Heart left ventricle (tissue), 16 donors: ENCODE results near the gene DOCK2. TPM values are rescaled to one million over a fixed set of nuclear protein-coding genes. Genes with fewer than 3 reads are reported as not detected.

ENCODE experiments used
- ATAC-seq, 4 donors: fragments of 200-7000 bp; cut with Tn5 transposase; one replicate each; pipeline ENCODE4 v1.9.1; 2020 to 2022; ENCODE audit warnings: moderate library complexity in 4 of 4, mild to moderate bottlenecking in 3 of 4, moderate number of reproducible peaks in 1 of 4
- DNase-seq, 5 donors: peaks; one replicate each; pipeline ENCODE4 v3.0.0-alpha.2; 2020
- H3K27ac ChIP-seq, 12 donors: fragments of 200-600 bp; sonication (generic) in 4 of 12; one replicate each; pipeline versions ENCODE4 v1.5.0 to v1.8.0; 2016 to 2022; ENCODE audit warnings: mild to moderate bottlenecking in 2 of 12
- H3K27me3 ChIP-seq, 9 donors: fragments of 200-600 bp; sonication (generic) in 2 of 9; one replicate each; pipeline versions ENCODE4 v1.5.1 to v1.8.0; 2016 to 2022; ENCODE audit warnings: mild to moderate bottlenecking in 3 of 9
- H3K36me3 ChIP-seq, 9 donors: fragments of 200-600 bp; sonication (generic) in 2 of 9; one replicate each; pipeline versions ENCODE4 v1.5.0 to v1.8.0; 2018 to 2022; ENCODE audit warnings: mild to moderate bottlenecking in 2 of 9
- H3K4me1 ChIP-seq, 12 donors: fragments of 200-600 bp; sonication (generic) in 4 of 12; one replicate each; pipeline versions ENCODE4 v1.5.0 to v1.8.0; 2016 to 2022; ENCODE audit warnings: mild to moderate bottlenecking in 3 of 12
- H3K4me3 ChIP-seq, 12 donors: fragments of 200-600 bp; sonication (generic) in 4 of 12; one replicate each; pipeline versions ENCODE4 v1.5.0 to v1.8.0; 2017 to 2022; ENCODE audit warnings: mild to moderate bottlenecking in 9 of 12, moderate library complexity in 4 of 12
- H3K9me3 ChIP-seq, 12 donors: fragments of 200-600 bp; sonication (generic) in 4 of 12; one replicate each; pipeline versions ENCODE4 v1.5.0 to v1.8.0; 2016 to 2022; ENCODE audit warnings: mild to moderate bottlenecking in 1 of 12
- POLR2A ChIP-seq, 2 donors: fragments of 450-650 bp; IDR thresholded peaks; one replicate each; pipeline ENCODE4 v1.6.1; 2017; ENCODE audit warnings: antibody characterized with exemption in 2 of 2, mild to moderate bottlenecking in 2 of 2, moderate library complexity in 2 of 2
- WGBS, 4 donors: extraction: QIAGEN DNeasy Blood & Tissue Kit in 2 of 4; methylation state at CpG; one replicate each; pipeline versions ENCODE4 v1.1.5 to v1.1.7; 2013 to 2018; 5-methylcytosine and 5-hydroxymethylcytosine counted together
- intact Hi-C, 10 donors: fragments of 100-400 bp; cut with DNase I; formaldehyde crosslinking; loops; one replicate each; pipeline versions ENCODE4 v1.11.1 to v1.14.2; 2022
- polyA plus RNA-seq, 2 donors: library from polyadenylated mRNA; stranded (reverse); fragments of 200-250 nt; gene quantifications; one replicate each; pipeline ENCODE4 v1.2.3, GENCODE V29; 2013
- total RNA-seq, 9 donors: library from RNA; depleted of rRNA in 2 of 9; stranded (reverse); fragments of >200 nt in 2 of 9; fragmentation: NEBNext Ultra II Directional in 3 of 9; extraction: Animal tissue kit (Norgen Biotek cat#: 25700) in 3 of 9; gene quantifications; one replicate each; pipeline versions ENCODE4 v1.1.0 to v1.2.4, GENCODE V29; 2016 to 2023
- TF ChIP-seq, protein P1 (sequence below), 12 donors: fragments of 200-600 bp; sonication (generic) in 4 of 12; IDR thresholded peaks; one replicate each; pipeline versions ENCODE4 v1.5.0 to v1.8.0; 2018 to 2022; ENCODE audit warnings: antibody characterized with exemption in 12 of 12, mild to moderate bottlenecking in 5 of 12
- donor health status: ischemic (EF 13 %, LVEDD 7.1; RV severe dilation, severe dysfunction).
- donor health status: healthy with polysubstance abuse.
- donor health status: DM: no; HTN: yes; CAD: no.
- donor health status: DM: no; HTN: no; CAD: no.
- donor health status: ischemic (EF 25% LVEDD 6.9; RV normal size, moderate dysfunction).
- donor health status: ischemic (EF 25% LVEDD 5.7; RV mildly dilated, moderate dysfunction).
- donor health status: healthy.
- donor health status: DM: yes; HTN: yes; CAD: no.
- donor health status: ischemic (EF 35%, LVEDD 5.7; RV mildly dilated, moderate dysfunction).
- donor health status: nonischemic (EF 11% LVEDD 7.7; RV severe dilation, severe dysfunction).
- donor health status: DM: yes; HTN: yes; CAD: no.
- donor health status: PGD.
- donor health status: ischemic (EF 29% LVEDD 5.4; RV normal size, mild dysfunction).
- donor health status: nonischemic (EF 23%, LVEDD 6.1; RV moderate dilation, normal function).

DOCK2 gene
- total and polyA plus RNA-seq, 11 donors: 0.80 to 59.5 (median 4.6) TPM

DNA sequence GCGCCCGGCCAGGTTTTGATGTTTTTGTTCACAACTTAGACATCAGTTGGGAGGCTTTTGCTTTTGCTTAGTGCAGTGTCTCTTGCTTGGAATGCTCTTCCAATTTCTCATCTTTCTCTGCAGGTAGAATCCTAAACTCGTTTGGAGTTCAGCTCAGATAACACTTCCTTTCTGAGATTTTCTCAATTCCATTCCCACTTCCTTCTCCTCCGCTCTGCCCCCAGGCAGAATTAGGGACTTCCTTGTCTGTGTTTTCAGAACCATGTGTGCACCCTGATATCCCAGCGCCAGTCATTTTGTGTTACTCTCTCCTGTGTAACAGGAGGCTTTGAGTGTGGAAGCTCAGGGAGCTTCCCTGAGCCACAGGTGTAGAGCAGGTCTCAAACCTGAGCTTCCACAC, 172.2 kb downstream of the DOCK2 start:
- WGBS, 4 donors: 59 to 68% (median 63%) methylated on average over 5 of the region's 5 CpGs
- DNase-seq: no peak
- H3K4me1 ChIP-seq: peaks cover 0 to 7% (median 0%) of the 10 kb centered on the region in 12 donors
- no peak for ATAC-seq
- H3K27me3 ChIP-seq: peaks cover 0 to 4% (median 0%) of the 10 kb centered on the region in 9 donors
- intact Hi-C loops: no loop called here
- no peak for TF ChIP-seq POLR2A (IDR thresholded peaks at IDR 0.05)
- peaks cover 0 to 5% (median 0%) of the 10 kb centered on the region in 12 donors for H3K9me3 ChIP-seq
- H3K36me3 ChIP-seq: peaks cover 0 to 30% (median 0%) of the 10 kb centered on the region in 9 donors
- no peak overlapping the region for H3K27ac ChIP-seq
- no peak overlapping the region for H3K4me3 ChIP-seq

DNA sequence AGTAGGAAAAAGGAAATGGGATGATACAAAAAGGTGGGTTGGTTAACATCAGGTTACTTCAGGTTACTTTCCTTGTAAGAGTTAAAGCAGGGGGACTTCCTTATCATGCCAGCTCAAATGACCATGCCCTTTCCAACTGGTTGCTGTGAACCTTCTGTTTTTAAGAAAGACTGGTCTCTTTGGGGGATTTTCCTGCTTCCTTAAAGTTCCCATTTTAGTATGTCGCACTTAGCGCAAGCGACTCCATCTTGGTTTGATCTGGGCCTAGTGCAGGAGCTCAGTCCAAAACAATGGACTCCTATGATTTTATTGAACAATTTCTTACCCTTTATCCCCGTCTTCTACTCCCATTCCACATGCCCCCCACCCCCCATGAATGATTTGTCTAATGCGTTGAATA, 173.4 kb downstream of the DOCK2 start:
- WGBS, 4 donors: 88 to 94% (median 91%) methylated on average over 5 of the region's 5 CpGs
- TF ChIP-seq POLR2A (IDR thresholded peaks at IDR 0.05): no peak
- TF ChIP-seq, protein P1, sequence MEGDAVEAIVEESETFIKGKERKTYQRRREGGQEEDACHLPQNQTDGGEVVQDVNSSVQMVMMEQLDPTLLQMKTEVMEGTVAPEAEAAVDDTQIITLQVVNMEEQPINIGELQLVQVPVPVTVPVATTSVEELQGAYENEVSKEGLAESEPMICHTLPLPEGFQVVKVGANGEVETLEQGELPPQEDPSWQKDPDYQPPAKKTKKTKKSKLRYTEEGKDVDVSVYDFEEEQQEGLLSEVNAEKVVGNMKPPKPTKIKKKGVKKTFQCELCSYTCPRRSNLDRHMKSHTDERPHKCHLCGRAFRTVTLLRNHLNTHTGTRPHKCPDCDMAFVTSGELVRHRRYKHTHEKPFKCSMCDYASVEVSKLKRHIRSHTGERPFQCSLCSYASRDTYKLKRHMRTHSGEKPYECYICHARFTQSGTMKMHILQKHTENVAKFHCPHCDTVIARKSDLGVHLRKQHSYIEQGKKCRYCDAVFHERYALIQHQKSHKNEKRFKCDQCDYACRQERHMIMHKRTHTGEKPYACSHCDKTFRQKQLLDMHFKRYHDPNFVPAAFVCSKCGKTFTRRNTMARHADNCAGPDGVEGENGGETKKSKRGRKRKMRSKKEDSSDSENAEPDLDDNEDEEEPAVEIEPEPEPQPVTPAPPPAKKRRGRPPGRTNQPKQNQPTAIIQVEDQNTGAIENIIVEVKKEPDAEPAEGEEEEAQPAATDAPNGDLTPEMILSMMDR (IDR thresholded peaks at IDR 0.05): no peak
- H3K27ac ChIP-seq: no peak overlapping the region
- intact Hi-C loops: no loop called here
- H3K36me3 ChIP-seq: peaks cover 0 to 24% (median 0%) of the 10 kb centered on the region in 9 donors
- H3K9me3 ChIP-seq: peaks cover 0 to 7% (median 0%) of the 10 kb centered on the region in 12 donors
- H3K27me3 ChIP-seq: peaks cover 0 to 4% (median 0%) of the 10 kb centered on the region in 9 donors
- no peak overlapping the region for H3K4me3 ChIP-seq
- ATAC-seq (no peak), DNase-seq (no peak)
- peaks cover 0 to 7% (median 0%) of the 10 kb centered on the region in 12 donors for H3K4me1 ChIP-seq

DNA sequence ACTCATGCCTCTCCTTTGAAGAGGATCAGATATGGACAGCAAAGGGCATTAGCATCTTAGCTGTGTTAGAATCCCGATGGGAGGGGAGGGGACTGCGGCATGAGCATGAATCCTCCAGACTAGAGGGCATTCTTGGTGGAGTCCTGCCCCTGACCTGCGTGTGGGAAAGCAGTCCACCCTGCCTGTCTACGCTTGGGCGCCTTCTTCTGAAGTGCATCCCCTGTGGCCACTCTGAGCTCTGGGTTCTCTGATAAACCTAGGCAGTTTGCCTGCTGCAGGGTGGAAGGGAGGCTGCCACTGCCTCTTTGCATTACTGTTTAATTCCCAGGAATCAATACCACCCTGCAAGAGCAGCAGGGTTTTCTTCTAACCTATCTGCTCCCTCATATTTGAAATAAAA, 173.9 kb downstream of the DOCK2 start:
- Histone ChIP-seq H3K36me3 (peaks cover 0 to 24% (median 0%) of the 10 kb centered on the region in 9 donors), H3K27me3 (peaks cover 0 to 4% (median 0%) of the 10 kb centered on the region in 9 donors), H3K9me3 (peaks cover 0 to 7% (median 0%) of the 10 kb centered on the region in 12 donors), H3K4me3 (no peak overlapping the region), H3K4me1 (peaks cover 0 to 7% (median 0%) of the 10 kb centered on the region in 12 donors), H3K27ac (no peak overlapping the region)
- intact Hi-C loops: no loop called here
- 65 to 79% (median 75%) methylated on average over 5 of the region's 5 CpGs for WGBS, 4 donors
- ATAC-seq: no peak
- DNase-seq: no peak
- TF ChIP-seq POLR2A (IDR thresholded peaks at IDR 0.05): no peak
- TF ChIP-seq, protein P1 (IDR thresholded peaks at IDR 0.05): no peak

DNA sequence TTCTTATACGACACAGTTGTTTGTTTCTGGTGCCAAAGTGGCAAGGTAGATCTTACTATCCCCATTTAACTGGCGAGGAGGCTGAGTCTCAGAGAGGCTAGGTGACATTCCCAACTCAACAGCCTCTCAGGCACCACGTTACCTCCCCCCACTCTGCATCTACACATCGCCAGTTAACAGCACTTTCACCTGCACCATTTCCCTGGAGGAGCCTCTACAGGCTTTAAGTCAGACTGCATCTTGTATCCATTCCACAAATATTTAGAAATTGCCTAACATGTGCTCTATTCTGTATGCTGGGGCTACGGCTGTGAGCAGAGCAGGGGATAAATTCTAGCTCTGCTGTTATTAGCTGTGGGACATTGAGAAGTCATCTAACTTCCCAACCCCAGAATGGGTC, 174.6 kb downstream of the DOCK2 start:
- H3K9me3 ChIP-seq: peaks cover 0 to 7% (median 0%) of the 10 kb centered on the region in 12 donors
- WGBS, 4 donors: 77 to 86% (median 83%) methylated on average over 5 of the region's 5 CpGs
- H3K4me3 ChIP-seq: no peak overlapping the region
- no peak for DNase-seq
- peaks cover 0 to 7% (median 0%) of the 10 kb centered on the region in 12 donors for H3K4me1 ChIP-seq
- no peak for ATAC-seq
- H3K27ac ChIP-seq: no peak overlapping the region
- TF ChIP-seq, protein P1 (IDR thresholded peaks at IDR 0.05): no peak
- TF ChIP-seq POLR2A (IDR thresholded peaks at IDR 0.05): no peak
- peaks cover 0 to 4% (median 0%) of the 10 kb centered on the region in 9 donors for H3K27me3 ChIP-seq
- H3K36me3 ChIP-seq: peaks cover 0 to 24% (median 0%) of the 10 kb centered on the region in 9 donors
- intact Hi-C loops: no loop called here

DNA sequence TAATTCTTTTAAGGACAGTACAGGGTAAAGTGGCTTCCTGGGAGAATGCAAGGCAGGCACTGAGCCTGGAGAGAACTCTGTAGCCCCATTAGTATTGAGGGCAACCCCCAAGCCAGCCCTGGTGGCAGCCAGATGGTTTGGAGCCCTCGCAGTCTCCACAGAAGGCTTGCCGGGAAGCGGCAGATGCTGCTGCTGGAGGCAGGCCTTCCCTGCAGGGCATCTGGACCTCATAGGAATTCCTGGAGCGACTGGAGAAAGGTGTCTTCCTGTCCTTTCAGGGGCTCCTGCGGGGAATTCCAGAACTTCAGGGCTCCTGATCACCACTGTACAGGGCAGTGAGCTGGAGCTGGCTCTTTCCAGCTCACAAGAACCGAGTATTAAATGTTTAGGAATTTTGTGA, 175.7 kb downstream of the DOCK2 start:
- peaks cover 0 to 33% (median 0%) of the 10 kb centered on the region in 9 donors for H3K36me3 ChIP-seq
- peaks cover 0 to 4% (median 0%) of the 10 kb centered on the region in 9 donors for H3K27me3 ChIP-seq
- intact Hi-C loops: no loop called here
- TF ChIP-seq, protein P1 (IDR thresholded peaks at IDR 0.05): no peak
- TF ChIP-seq POLR2A (IDR thresholded peaks at IDR 0.05): no peak
- DNase-seq (no peak), ATAC-seq (no peak)
- H3K4me1 ChIP-seq: peaks cover 0 to 7% (median 0%) of the 10 kb centered on the region in 12 donors
- peaks cover 0 to 7% (median 0%) of the 10 kb centered on the region in 12 donors for H3K9me3 ChIP-seq
- no peak overlapping the region for H3K4me3 ChIP-seq
- WGBS, 4 donors: 64 to 78% (median 71%) methylated on average over 5 to 6 of the region's 6 CpGs
- H3K27ac ChIP-seq: no peak overlapping the region
